ENCODE measurements around the gene EDNRA.

- TF ChIP-seq CTCF (IDR thresholded peaks at IDR 0.05) (no peak), POLR2A (IDR thresholded peaks at IDR 0.05) (no peak)
These were observed 59.1 kb downstream of the EDNRA start for GRCh38 chr4:147539959-147540358.

All from heart left ventricle (tissue), 13 donors.